ENCODE measurements around the gene HOXB9.

HOXB9 gene

DNA sequence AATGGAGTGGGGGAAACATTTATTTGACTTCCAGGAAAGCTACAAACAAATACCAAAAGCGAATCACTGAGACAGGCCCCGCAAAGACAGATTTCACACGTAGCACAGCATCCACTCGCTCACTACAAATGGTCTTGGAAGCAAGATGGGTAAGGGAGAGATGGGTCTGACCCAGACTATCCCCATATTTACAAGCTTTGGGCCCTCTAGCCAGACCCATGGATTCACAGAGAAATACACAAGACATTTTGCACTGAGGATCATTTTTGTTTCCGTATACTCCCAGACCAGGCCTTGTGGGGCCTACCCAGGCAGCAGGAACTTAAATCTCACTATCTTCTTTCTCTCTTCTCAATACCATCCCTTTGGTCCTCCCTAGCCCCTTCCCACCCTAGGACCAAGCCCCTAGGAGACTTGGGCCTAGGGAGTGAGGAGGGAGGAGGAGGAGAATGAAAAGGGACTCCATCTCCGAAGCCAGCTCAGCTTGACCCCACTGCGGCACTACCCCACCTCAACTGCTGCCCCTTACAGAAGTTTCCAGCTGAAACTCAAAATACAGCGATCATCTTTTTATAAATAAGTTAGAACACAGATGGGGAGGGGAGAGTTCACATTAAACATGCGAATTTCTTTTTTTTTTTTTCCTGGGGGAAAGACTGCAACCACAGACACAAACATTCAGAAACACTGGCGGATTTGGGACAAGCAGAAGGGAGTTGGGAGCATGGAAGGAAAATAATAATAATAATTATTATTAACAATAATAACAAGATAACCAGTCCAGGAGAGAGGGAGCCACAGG lies 34.7 kb downstream of the HOXB9 start:
- no peaks in the 10 kb centered on the region for H3K9me3 ChIP-seq (ENCODE audit: insufficient read depth, low read length)
- H3K36me3 ChIP-seq (ENCODE audit: low read length), result no peaks in the 10 kb centered on the region
- H3F3A ChIP-seq (ENCODE audit: insufficient read depth), result no peaks in the 10 kb centered on the region
- no peaks in the 10 kb centered on the region for H4K20me1 ChIP-seq (ENCODE audit: low read depth, low read length)
- no peak overlapping the region for H3K27ac ChIP-seq (ENCODE audit: low read depth, low read length)
- no peak overlapping the region for H3K4me2 ChIP-seq (ENCODE audit: low read depth, low read length, poor library complexity, severe bottlenecking)
- no peaks in the 10 kb centered on the region for H3K9me2 ChIP-seq (replicated peaks; ENCODE audit: insufficient read depth, low read length)
- no peak overlapping the region for H3K9ac ChIP-seq (ENCODE audit: low read length)
- TF ChIP-seq EZH2phosphoT487 (conservative IDR thresholded peaks at IDR 0.05; ENCODE audit: low read length), result no peak
- TF ChIP-seq, protein P1, sequence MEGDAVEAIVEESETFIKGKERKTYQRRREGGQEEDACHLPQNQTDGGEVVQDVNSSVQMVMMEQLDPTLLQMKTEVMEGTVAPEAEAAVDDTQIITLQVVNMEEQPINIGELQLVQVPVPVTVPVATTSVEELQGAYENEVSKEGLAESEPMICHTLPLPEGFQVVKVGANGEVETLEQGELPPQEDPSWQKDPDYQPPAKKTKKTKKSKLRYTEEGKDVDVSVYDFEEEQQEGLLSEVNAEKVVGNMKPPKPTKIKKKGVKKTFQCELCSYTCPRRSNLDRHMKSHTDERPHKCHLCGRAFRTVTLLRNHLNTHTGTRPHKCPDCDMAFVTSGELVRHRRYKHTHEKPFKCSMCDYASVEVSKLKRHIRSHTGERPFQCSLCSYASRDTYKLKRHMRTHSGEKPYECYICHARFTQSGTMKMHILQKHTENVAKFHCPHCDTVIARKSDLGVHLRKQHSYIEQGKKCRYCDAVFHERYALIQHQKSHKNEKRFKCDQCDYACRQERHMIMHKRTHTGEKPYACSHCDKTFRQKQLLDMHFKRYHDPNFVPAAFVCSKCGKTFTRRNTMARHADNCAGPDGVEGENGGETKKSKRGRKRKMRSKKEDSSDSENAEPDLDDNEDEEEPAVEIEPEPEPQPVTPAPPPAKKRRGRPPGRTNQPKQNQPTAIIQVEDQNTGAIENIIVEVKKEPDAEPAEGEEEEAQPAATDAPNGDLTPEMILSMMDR (IDR thresholded peaks at IDR 0.05; ENCODE audit: insufficient read depth, low read length, poor library complexity, severe bottlenecking), result no peak
- H3K27me3 ChIP-seq (ENCODE audit: low read length), result no peaks in the 10 kb centered on the region
- H3K79me2 ChIP-seq (ENCODE audit: insufficient read depth, low read length), result no peaks in the 10 kb centered on the region
- no peak overlapping the region for H2AFZ ChIP-seq (ENCODE audit: low read depth, low read length, severe bottlenecking)
- H3K4me3 ChIP-seq (ENCODE audit: insufficient read depth, low read length, poor library complexity, severe bottlenecking), result no peak overlapping the region

DNA sequence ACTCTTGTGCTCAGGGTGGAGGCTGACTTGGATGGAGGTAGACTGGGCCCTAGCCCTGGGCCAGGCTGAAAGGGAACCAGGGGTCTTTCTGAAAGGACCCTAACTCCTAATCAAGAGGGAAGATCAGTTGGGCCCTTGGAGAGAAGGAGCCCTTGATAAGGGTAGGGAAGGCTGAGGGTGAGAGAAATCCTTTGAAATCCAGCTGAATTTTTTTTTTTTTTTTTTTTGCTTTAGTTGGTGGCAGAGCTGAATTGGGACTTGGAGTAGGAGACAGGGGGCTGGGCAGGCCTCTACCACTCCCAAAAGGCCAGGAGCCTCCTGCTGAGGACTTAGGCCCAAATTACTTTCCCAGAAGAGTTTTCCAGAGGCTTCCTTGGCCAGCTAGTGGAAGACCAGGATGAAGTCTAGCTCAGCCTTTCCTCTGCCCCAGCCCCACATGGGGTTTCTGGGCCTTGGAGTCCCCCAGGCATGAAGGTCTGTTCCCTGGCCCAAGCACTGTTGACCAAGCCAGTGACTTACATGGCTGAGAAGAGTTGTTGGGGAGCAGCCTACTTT lies 35.5 kb downstream of the HOXB9 start:
- Histone ChIP-seq H3K9me2 (replicated peaks; ENCODE audit: insufficient read depth, low read length) (no peaks in the 10 kb centered on the region), H3K4me3 (ENCODE audit: insufficient read depth, low read length, poor library complexity, severe bottlenecking) (no peak overlapping the region), H3K4me2 (ENCODE audit: low read depth, low read length, poor library complexity, severe bottlenecking) (no peak overlapping the region), H3K27ac (ENCODE audit: low read depth, low read length) (no peak overlapping the region), H3K9me3 (ENCODE audit: insufficient read depth, low read length) (no peaks in the 10 kb centered on the region), H3K27me3 (ENCODE audit: low read length) (no peaks in the 10 kb centered on the region), H4K20me1 (ENCODE audit: low read depth, low read length) (no peaks in the 10 kb centered on the region), H3K9ac (ENCODE audit: low read length) (no peak overlapping the region), H3K79me2 (ENCODE audit: insufficient read depth, low read length) (no peaks in the 10 kb centered on the region), H3F3A (ENCODE audit: insufficient read depth) (no peaks in the 10 kb centered on the region), H2AFZ (ENCODE audit: low read depth, low read length, severe bottlenecking) (no peak overlapping the region), H3K36me3 (ENCODE audit: low read length) (no peaks in the 10 kb centered on the region)
- TF ChIP-seq EZH2phosphoT487 (conservative IDR thresholded peaks at IDR 0.05; ENCODE audit: low read length), result no peak
- TF ChIP-seq, protein P1 (IDR thresholded peaks at IDR 0.05; ENCODE audit: insufficient read depth, low read length, poor library complexity, severe bottlenecking), result no peak

DNA sequence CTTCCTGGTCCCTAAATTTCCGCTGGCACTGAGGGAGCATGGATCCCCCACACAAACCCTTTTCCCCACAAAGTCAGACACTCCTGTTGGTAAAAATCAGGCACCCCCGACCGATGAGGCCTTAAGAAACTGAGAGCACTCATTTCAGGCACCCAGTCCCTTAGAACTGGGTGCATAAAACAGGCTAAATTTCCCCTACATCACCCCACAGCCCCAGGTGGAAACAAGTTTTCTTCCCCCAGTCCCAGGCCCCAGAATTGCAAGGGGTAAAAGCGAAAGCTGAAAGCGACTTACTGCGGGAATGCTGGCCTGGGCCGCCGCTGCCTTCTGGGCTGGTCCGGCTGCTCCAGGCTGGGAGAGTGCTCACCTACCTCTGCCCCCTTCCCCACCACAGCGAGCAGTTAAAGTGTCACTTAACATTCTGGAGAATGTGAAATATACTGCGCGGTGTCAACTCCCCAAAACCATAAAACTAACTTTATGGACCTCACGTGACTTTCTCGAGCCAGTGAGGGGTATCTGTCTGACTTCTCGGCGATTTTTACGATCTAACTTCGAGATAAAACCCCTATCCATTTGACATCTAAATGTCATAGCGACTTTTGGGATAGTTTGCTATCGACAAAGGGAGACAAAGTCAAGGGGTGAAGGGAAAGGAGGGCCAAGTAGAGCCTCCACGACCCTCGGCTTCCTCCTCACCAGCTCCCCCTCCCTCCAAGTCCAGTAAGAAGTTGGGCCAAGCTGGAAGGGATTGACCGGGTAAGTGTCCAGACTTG lies 36.1 kb downstream of the HOXB9 start, which contains the start of gene HOXB3:
Gene HOXB3 (minus strand): TSS at position 411 of the 776 bp plus-strand sequence. CDS start 37,767 bp downstream, outside the sequence.
- Histone ChIP-seq H3K4me2 (ENCODE audit: low read depth, low read length, poor library complexity, severe bottlenecking) (no peak within 1 kb of the TSS), H3K9ac (ENCODE audit: low read length) (no peak within 1 kb of the TSS), H3F3A (ENCODE audit: insufficient read depth) (no peaks in the 10 kb centered on the region), H3K36me3 (ENCODE audit: low read length) (no peaks in the 10 kb centered on the region), H3K27me3 (ENCODE audit: low read length) (no peaks in the 10 kb centered on the region), H2AFZ (ENCODE audit: low read depth, low read length, severe bottlenecking) (no peak within 1 kb of the TSS), H3K4me3 (ENCODE audit: insufficient read depth, low read length, poor library complexity, severe bottlenecking) (no peak within 1 kb of the TSS), H3K79me2 (ENCODE audit: insufficient read depth, low read length) (no peaks in the 10 kb centered on the region), H3K9me2 (replicated peaks; ENCODE audit: insufficient read depth, low read length) (no peaks in the 10 kb centered on the region), H3K27ac (ENCODE audit: low read depth, low read length) (no peak within 1 kb of the TSS), H4K20me1 (ENCODE audit: low read depth, low read length) (no peaks in the 10 kb centered on the region), H3K9me3 (ENCODE audit: insufficient read depth, low read length) (no peaks in the 10 kb centered on the region)
- TF ChIP-seq, protein P1 (IDR thresholded peaks at IDR 0.05; ENCODE audit: insufficient read depth, low read length, poor library complexity, severe bottlenecking), result no peak
- no peak for TF ChIP-seq EZH2phosphoT487 (conservative IDR thresholded peaks at IDR 0.05; ENCODE audit: low read length)

Measured in SU-DHL-6 (cell line).